SU-DHL-6 (cell line): ENCODE results near the gene TEDC1.

Experiments used
- EZH2phosphoT487 ChIP-seq: fragments of 200-600 bp; sonication (generic), shearing (Covaris generic); conservative IDR thresholded peaks from 2 replicates; pipeline ENCODE4 v1.6.1; 2018; ENCODE audit warnings: mild to moderate bottlenecking, antibody characterized with exemption, low read length, moderate library complexity, mixed read lengths
- TF ChIP-seq, protein P1 (sequence below): fragments of 200-600 bp; sonication (generic); IDR thresholded peaks from one replicate; pipeline ENCODE4 v1.5.1; 2017; ENCODE audit warnings: antibody characterized with exemption, mild to moderate bottlenecking, low read length, moderate library complexity; ENCODE audit not compliant: insufficient read depth, poor library complexity, severe bottlenecking

DNA sequence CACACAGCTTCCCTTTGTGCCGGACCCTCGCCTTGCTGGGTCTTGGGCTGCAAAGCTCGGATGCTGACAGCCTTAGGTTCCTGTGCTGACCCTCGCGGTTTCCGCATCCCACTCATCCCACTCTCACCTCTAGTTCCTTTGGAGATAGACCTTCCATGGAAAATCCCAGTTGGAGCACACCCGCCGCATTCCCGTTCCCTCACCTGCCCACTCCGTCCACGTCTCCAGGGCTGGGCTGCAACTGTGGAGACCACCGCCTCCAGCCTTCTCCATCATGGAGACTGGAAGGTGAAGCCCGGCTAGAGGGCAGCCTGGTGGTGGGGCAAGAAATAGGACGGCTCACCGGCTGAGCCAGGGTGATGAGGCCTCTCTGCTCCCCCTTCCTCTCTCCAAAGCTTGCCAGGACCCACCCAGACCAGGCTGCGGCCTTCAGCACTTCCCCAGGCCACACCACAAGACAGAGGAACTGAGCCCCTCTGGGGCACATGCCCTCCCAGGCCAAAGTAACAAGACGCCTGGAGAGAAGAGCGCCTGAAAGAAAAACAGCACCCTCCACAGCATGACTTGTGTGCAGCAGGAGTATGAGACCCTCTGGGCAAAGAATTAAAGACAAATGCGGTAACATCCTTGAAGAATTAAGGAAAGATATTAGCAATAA lies 50.3 kb downstream of the TEDC1 start:
- TF ChIP-seq, protein P1, sequence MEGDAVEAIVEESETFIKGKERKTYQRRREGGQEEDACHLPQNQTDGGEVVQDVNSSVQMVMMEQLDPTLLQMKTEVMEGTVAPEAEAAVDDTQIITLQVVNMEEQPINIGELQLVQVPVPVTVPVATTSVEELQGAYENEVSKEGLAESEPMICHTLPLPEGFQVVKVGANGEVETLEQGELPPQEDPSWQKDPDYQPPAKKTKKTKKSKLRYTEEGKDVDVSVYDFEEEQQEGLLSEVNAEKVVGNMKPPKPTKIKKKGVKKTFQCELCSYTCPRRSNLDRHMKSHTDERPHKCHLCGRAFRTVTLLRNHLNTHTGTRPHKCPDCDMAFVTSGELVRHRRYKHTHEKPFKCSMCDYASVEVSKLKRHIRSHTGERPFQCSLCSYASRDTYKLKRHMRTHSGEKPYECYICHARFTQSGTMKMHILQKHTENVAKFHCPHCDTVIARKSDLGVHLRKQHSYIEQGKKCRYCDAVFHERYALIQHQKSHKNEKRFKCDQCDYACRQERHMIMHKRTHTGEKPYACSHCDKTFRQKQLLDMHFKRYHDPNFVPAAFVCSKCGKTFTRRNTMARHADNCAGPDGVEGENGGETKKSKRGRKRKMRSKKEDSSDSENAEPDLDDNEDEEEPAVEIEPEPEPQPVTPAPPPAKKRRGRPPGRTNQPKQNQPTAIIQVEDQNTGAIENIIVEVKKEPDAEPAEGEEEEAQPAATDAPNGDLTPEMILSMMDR: no peak
- TF ChIP-seq EZH2phosphoT487: no peak
